Raji (cell line): ENCODE measurements around the gene ELP1.

ENCODE experiments used
- POLR2A ChIP-seq: IDR thresholded peaks from 2 replicates; pipeline ENCODE4 v1.6.1; 2011; ENCODE audit warnings: low read depth, low read length, control low read depth; ENCODE audit not compliant: insufficient read depth

Gene ELP1

DNA sequence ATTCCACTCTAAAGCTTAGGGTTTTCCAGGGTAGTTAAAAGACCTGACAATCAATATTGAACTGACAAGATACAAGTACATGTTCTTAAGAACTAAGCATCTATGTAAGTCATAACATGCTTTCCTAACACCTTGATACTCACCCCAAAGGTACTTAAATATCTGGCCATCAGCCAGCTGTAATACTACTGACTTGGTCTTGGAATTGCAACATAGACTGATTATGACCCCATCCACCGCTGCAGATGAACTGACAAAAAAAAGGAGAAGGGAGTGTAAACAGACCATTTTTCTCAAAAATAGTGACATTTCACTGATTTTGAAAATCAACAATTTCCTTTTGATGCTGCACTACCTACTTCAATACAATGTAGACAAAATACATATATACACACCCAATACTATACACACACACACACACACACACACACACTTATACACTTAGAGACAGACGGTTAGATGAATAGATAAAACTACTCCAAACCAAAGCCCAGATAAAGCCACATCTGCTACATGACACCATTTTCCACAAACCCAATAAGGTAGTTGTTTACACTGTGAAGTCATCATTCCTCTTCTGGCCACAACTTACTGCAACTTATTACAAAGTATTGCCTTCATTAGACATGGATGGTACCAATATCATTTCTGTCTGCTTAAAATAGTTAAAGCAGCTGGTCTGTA, 30.4 kb downstream of the ELP1 start:
- no peak for TF ChIP-seq POLR2A

DNA sequence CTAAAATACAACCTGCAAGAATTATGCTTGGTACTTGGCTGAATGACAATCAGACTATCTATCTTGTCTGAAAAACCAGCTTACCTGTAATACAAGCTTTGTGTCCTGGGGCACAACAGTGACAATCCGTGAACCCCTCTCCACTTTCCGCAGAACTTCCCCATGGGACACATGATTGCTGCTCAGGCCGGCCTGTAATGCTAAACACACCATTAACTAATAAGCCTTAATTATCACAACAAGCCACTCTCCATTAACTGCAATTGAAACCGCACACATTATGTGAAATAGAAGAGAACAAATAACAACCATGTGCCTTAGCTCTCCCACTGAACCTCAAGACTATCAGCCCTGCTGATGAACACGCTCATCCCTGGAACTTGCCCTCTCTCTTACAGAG, 33.7 kb downstream of the ELP1 start:
- TF ChIP-seq POLR2A: no peak

DNA sequence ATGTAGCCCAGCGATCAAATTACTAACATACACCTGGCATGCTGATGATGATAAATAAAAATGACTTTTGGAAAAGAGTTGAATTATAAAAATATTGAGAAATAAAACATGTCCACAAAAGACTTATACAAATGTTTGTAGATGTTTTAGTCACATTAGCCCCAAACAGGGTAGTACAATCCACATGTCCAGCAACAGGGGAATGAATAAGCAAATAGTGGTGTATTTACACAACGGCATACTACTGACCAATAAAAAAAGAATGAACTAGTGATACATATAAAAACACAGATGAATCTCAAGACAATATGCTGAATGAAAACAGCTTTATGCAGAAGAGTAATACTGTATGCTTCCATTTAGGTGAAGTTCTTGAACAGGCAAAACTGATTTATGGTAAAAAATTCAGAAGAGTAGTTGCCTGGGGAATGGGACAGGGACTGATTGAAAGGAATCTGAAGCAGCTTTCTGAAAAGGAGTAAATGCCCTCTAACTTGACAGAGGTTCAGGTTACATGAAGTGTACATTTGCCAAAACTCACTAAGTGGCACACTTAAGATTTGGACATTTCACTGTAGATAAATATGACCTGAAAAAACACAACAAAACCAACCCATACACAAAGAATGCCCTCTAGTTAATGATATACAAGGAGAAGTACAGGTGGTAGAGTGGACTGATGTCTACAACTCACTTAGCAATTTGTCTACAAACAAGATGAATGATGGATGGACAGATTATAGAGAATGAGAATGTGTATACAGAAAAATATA, 36.4 kb downstream of the ELP1 start:
- TF ChIP-seq POLR2A: no peak

DNA sequence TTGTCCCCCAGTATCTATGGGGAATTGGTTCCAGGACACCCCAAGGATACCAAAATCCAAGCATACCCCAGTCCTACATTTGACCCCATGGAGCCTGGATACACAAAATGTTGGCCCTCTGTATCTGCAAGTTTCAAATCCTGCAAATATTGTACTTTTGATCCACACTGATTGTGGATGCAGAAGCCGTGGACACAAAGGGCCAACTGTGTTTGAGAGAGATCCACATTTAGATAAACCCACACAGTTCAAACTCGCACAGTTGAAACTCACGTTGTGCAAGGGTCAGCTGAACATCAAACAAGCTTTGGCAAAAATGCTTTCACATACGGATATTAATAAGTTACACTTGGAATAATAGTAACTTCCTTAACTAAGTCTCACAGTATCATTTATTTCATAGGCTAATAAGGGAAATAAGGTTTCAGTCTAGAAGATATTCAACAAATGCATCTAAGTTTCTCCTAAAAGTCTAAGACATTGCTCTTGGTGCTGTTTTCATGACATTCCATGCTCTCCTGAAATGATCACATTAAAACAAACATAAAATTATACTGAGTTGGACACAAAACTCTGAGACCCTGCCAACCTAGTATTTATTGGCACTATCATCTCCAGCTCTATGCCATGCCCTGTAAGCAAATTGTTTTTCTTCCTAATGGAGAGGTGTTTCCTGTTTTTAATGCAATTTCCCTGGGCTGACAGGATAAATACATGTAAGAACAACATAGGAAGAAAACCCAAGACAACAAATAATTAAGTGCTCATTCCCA, 39.5 kb downstream of the ELP1 start:
- TF ChIP-seq POLR2A: no peak

DNA sequence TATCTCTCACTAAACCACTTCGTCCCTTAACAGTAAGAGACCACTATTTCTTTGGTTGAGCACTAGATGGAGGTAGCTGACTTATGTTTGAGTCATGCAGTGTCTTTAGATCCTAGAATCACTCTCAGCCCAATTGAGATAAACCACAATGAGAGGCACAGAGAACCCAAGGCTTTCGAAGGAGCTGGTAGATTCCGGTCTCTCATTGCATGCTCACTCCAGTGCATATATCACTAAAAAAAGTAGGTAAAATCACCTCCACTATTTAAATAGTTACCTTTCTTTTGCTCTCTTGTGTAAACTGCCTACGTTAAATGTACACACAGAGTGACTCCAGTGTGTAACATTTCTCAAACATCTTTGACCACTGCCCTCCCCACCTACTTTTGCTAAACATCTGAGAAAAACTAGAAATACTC, 44.3 kb downstream of the ELP1 start:
- TF ChIP-seq POLR2A: no peak

DNA sequence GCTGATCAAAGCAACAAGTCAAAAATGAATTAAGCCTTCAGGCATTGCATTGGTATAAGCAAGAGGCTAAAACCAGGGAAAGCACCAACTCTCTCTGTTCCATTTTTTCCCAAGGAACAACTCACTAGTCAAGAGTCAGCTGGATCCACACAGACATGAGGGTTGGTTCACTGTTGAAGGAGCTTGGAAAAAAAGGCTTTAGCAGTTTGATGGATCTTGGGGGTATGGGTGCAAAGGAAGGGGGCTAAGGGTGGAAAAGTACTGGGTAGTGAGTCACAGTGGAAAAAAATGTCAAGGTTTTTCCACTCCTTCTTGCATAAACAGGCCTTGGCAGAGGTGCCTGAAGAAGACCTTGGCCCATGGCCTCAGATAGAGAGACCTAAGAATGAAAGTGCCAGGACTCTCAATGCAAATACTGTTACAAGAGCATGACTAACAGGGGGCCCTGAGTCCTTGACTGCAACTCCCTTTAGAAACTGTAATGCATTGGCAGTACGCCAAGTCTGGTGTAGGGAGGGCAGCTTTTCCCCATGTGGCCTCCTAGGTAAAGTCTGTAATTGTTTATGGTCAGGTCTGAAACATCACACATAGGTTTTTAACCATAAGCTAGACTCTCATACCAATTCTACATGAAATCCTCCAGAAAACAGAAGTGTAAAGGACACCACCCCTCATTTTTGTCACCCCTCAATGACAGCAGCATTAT, 48.1 kb downstream of the ELP1 start:
- TF ChIP-seq POLR2A: no peak

DNA sequence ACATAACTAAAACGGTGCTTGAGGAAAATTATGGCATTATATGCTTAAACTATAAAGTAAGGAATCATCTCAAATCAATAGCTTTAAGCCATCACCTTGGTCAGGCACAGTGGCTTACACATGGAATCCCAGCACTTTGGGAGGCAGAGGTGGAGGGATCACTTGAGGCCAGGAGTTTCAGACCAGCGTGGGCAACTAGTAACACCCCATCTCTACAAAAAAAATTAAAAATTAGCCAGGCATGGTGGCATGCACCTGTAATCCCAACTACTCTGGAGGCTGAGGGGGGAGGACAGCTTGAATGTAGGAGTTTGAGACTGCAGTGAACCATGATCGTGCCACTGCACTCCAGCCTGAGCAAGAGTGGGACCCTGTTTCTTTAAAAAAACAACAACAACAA, 49.2 kb downstream of the ELP1 start:
- no peak for TF ChIP-seq POLR2A

DNA sequence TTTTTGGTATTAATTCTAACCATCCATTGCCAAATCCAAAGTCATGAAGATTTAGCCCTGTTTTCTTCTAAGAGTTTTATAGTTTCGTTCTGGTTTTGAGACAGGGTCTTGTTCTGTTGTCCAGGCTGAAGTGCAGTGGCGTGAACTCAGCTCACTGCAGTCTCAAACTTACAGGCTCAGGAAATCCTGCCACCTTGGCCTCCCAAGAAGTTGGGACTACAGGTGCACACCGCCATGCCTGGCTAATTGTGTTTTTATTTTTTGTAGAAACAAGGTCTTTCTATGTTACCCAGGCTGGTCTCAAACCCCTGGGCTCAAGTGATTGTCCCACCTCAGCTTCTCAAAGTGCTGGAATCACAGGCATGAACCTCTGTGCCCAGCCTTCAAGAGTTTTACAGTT, 50.8 kb downstream of the ELP1 start:
- TF ChIP-seq POLR2A: no peak

DNA sequence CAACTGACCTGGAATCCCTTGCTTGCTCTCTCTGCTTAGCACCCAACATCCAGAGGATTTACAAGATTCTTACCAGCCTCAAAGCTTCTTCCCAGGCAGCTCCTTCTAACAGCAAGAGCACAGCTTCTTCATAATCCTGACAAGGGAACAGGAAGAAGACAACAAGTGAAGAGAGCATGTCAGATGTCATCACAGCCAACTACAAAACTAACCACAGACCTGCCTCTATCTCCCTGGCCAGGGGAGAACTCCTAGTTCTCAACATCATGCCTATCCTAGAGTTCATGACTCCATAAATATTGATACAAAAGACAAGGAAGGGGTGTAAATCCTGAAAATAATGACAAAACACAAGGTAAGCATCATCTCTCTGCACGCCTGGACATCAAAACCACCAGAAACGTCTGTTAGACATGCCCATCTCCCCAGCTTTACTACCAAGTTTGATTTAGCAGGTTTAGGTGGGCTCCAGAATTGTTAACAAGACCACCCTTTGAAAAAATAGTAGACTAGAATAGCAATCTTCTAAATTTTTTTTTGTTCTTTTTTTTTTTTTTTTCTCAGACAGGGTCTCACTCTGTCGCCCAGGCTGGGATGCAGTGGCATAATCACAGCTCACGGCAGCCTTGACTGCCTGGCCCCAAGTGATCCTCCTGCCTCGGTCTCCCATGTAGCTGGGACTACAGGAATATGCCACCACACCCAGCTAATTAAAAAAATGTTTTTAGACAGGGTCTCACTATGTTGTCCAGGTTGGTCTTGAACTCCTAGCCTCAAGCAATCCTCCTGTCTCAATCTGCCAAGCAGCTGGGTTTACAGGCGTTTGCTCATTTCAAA, 51.7 kb downstream of the ELP1 start:
- no peak for TF ChIP-seq POLR2A

DNA sequence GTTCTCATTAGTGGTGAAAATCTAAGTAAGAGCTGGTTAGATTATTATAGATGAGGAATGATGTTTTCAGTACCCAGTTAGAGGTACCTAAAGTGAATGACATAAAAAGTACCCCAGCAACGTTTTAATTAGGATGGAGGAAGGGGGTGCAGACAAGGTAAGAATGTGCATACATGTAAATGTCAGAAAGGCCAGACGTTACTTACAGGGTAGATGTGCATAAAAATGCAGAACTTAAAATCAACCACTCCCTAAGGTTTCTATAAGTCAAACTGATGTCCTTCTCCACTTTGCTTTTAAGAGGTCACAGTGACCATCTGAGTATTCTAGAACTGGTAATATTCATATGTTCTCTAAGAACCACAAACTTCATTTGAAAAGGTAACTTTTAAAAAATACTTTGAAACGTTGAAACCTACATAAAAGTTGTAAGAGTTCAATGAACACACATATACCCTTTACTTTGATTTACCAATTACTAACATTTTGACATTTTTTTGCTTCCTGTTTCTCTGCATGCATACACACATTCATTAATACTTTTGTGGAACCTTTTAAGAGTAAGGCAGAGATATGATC, 53.1 kb downstream of the ELP1 start:
- no peak for TF ChIP-seq POLR2A

DNA sequence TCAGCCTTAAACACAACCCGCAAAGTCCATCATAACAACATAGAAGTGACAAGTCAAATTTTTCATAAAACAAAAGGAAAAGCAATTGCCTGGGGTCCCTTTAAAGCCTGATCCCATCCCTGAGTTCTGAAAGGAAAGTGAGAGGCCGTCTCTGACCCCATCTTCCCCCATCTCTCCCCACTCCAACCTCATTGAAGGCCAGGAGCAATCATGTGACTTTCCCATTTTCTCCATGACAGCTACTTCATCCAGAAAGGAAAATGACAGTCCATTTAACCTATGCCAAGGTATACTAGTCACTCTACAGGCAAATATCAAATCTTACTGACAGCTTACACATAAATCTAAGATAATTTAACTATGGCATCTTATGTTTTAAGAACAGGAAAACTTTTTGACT, 56.4 kb downstream of the ELP1 start:
- no peak for TF ChIP-seq POLR2A

DNA sequence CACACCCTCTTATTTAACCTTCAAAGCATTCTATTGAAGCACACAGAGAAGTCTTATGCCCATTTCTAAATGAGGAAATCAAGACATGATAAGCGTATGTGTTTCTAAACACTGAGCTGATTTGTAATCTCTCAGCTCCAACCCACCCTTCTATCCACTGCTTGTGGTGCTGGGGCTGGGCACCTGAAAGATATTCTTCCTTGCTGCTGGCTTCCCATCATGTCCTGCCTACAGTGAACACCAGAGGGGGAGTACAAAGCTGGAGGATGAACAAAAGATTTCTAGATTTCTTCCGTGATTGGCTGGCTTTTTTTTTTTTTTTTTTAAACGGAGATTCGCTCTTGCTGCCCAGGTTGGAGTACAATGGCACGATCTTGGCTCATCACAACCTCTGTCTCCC, 57.5 kb downstream of the ELP1 start:
- no peak for TF ChIP-seq POLR2A

DNA sequence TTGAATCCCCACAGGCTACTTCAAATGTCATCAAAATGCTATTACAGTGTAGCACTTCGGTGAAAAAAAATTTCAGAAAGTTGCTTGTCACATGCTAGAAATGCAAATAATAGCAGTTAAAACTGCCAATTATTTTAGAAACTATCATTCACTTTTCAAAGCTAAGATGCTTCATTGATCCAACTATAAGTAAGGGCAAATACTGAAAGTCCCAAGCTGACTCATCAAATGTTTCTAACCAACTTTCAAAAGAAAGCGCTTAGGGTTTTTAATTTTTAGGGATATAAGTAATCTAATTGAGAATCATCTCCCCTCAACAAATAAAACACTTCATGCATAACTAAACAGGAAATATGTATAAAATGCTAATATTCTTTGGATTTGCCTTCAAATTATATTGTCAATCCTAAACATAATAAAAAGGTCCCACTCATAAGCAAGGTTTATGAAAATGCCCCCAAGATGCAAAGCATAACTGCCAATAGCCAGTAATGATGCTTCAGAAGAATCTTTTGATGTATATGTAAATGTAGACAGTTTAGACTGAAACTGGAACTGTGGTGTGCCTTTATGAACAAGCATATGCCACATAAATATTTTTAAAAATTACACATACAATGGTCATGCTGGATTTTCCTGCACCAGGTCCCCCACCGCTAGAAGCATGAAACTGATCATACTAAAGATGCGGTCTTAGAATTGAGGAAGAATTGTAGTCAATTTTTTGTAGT, 59.7 kb downstream of the ELP1 start:
- TF ChIP-seq POLR2A: no peak

DNA sequence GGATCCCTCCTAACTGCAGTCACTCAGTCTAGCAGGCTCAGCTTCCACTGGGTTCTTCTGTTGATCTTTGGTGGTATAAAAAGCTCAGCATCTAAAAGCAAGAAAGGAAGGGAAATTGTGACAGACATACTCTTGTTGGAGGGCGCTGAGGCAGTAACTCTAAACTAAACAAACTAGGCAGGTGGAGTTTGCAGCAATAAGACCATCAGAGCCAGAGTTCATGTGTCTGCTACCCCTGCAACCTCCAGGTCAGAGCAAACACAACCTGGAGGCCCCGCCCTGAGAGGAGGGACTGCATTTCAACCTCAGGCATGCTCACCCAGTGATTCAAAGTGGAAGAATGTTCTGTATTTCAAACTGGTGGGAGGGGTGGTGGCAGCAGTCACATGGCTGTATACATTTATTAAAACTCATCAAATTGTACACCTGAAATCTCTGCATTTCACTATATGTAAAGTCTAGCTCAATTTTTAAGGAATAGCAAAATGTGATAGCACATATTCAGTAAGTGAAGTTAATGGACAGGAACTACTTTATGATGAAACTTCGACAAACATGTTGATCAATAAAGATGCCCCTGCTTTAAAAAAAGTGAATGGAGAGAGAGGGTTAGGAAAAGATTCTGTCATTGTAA, 64.7 kb downstream of the ELP1 start:
- TF ChIP-seq POLR2A: no peak

DNA sequence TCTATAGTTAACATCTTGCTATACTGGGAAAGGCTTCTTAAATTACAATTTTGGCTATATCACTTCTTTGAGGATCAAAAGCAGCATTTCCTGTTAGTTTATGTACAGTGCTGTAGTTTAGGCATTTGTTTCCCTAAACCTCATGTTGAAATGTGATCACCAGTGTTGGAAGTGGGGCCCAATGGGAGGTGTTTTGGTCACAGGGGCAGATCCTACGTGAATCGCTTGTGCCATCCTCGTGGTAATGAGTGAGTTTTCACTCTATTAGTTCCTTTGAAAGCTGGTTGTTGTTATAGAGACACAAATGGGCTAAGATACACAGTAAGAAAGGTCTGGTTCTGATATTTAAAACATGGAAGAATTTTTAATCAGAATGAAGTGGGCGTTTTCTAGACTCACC, 66.1 kb downstream of the ELP1 start:
- TF ChIP-seq POLR2A: no peak
